HEK293 (cell line): ENCODE measurements around the gene CIC.

ENCODE experiments used
- CTCF ChIA-PET: fragments of 350-600 bp; formaldehyde crosslinking; extraction: SDS; loops from one replicate; lab custom pipeline; 2021; ENCODE audit warnings: antibody characterized with exemption; lab: Yijun Ruan, JAX
- POLR2A ChIA-PET: fragments of 300-600 bp; formaldehyde crosslinking; extraction: SDS; loops from one replicate; lab custom pipeline; 2020; ENCODE audit warnings: antibody characterized with exemption, inconsistent platforms; lab: Yijun Ruan, JAX
- H3K27ac ChIP-seq: fragments of 200-500 bp; sonication (Bioruptor generic); 2 replicates; pipeline ENCODE4 v1.5.1; 2014; ENCODE audit warnings: low read depth, low read length, control low read depth, inconsistent platforms; ENCODE audit errors: extremely low read depth
- H3K36me3 ChIP-seq, 2 experiments: fragments of 200-500 bp in 1 of 2; sonication (Bioruptor generic) in 1 of 2; 1 replicate in 1 of 2; 2 replicates in 1 of 2; pipeline ENCODE4 v1.5.1; 2014 to 2017; ENCODE audit warnings: inconsistent platforms in 2 of 2, low read length in 2 of 2; ENCODE audit not compliant: control insufficient read depth in 2 of 2, insufficient read depth in 1 of 2
- H3K4me1 ChIP-seq: fragments of 200-500 bp; sonication (Bioruptor generic); 2 replicates; pipeline ENCODE4 v1.5.1; 2014; ENCODE audit warnings: mild to moderate bottlenecking, low read length, inconsistent platforms; ENCODE audit not compliant: control insufficient read depth, insufficient read depth
- H3K4me3 ChIP-seq: 2 replicates; pipeline ENCODE4 v1.5.1; 2011; ENCODE audit warnings: low read depth, mild to moderate bottlenecking, control low read depth, low read length, moderate library complexity
- H3K9me3 ChIP-seq: fragments of 200-500 bp; sonication (Bioruptor generic); 2 replicates; pipeline ENCODE4 v1.5.1; 2014; ENCODE audit warnings: low read depth, low read length, inconsistent platforms; ENCODE audit not compliant: control insufficient read depth, insufficient read depth
- GLIS2 ChIP-seq: fragments of 450-650 bp; formaldehyde crosslinking; IDR thresholded peaks from 2 replicates; pipeline ENCODE4 v1.5.1; 2016; ENCODE audit warnings: missing biosample characterization, missing genetic modification characterization
- KLF1 ChIP-seq: fragments of 450-650 bp; formaldehyde crosslinking; IDR thresholded peaks from 2 replicates; pipeline ENCODE4 v1.5.1; 2016; ENCODE audit warnings: missing biosample characterization, missing genetic modification characterization
- KLF8 ChIP-seq: fragments of 450-650 bp; formaldehyde crosslinking; IDR thresholded peaks from 2 replicates; pipeline ENCODE4 v1.5.1; 2016; ENCODE audit warnings: missing biosample characterization, missing genetic modification characterization
- PRDM10 ChIP-seq: fragments of 450-650 bp; formaldehyde crosslinking; IDR thresholded peaks from 2 replicates; pipeline ENCODE4 v1.5.1; 2016; ENCODE audit warnings: missing biosample characterization, missing genetic modification characterization
- SCRT1 ChIP-seq: fragments of 450-650 bp; formaldehyde crosslinking; IDR thresholded peaks from 2 replicates; pipeline ENCODE4 v1.5.1; 2016; ENCODE audit warnings: missing biosample characterization, missing genetic modification characterization, borderline replicate concordance
- SCRT2 ChIP-seq: fragments of 450-650 bp; formaldehyde crosslinking; IDR thresholded peaks from 2 replicates; pipeline ENCODE4 v1.5.1; 2016; ENCODE audit warnings: missing biosample characterization, missing genetic modification characterization
- TRIM28 ChIP-seq: IDR thresholded peaks from 2 replicates; pipeline ENCODE4 v1.6.1; 2011; ENCODE audit warnings: low read length, control low read depth, borderline replicate concordance
- ZBTB17 ChIP-seq: fragments of 450-650 bp; formaldehyde crosslinking; IDR thresholded peaks from 2 replicates; pipeline ENCODE4 v1.5.1; 2016; ENCODE audit warnings: missing biosample characterization, missing genetic modification characterization
- ZBTB20 ChIP-seq: fragments of 450-650 bp; formaldehyde crosslinking; IDR thresholded peaks from 2 replicates; pipeline ENCODE4 v1.5.1; 2016; ENCODE audit warnings: missing biosample characterization, missing genetic modification characterization
- ZBTB7A ChIP-seq: fragments of 450-650 bp; formaldehyde crosslinking; IDR thresholded peaks from 2 replicates; pipeline ENCODE4 v1.5.1; 2016; ENCODE audit warnings: low read depth, missing biosample characterization, missing genetic modification characterization
- ZFP3 ChIP-seq: fragments of 450-650 bp; formaldehyde crosslinking; IDR thresholded peaks from 2 replicates; pipeline ENCODE4 v1.5.1; 2016; ENCODE audit warnings: low read depth, missing biosample characterization, missing genetic modification characterization
- ZFP37 ChIP-seq: fragments of 450-650 bp; formaldehyde crosslinking; IDR thresholded peaks from 2 replicates; pipeline ENCODE4 v1.5.1; 2016; ENCODE audit warnings: missing biosample characterization, missing genetic modification characterization
- ZNF16 ChIP-seq: fragments of 450-650 bp; formaldehyde crosslinking; IDR thresholded peaks from 2 replicates; pipeline ENCODE4 v1.5.1; 2016; ENCODE audit warnings: low read depth, missing biosample characterization, missing genetic modification characterization
- ZNF169 ChIP-seq: fragments of 450-650 bp; formaldehyde crosslinking; IDR thresholded peaks from 2 replicates; pipeline ENCODE4 v1.5.1; 2016; ENCODE audit warnings: missing biosample characterization, missing genetic modification characterization
- ZNF18 ChIP-seq: fragments of 450-650 bp; formaldehyde crosslinking; IDR thresholded peaks from 2 replicates; pipeline ENCODE4 v1.5.1; 2016; ENCODE audit warnings: missing biosample characterization, missing genetic modification characterization
- ZNF202 ChIP-seq: fragments of 450-650 bp; formaldehyde crosslinking; IDR thresholded peaks from 2 replicates; pipeline ENCODE4 v1.5.1; 2016; ENCODE audit warnings: missing biosample characterization, missing genetic modification characterization, borderline replicate concordance
- ZNF248 ChIP-seq: fragments of 450-650 bp; formaldehyde crosslinking; IDR thresholded peaks from 2 replicates; pipeline ENCODE4 v1.5.1; 2017; ENCODE audit warnings: missing biosample characterization, missing genetic modification characterization
- ZNF274 ChIP-seq, 2 experiments: fragments of 200-500 bp in 1 of 2; fragments of 450-650 bp in 1 of 2; sonication (Bioruptor generic) in 1 of 2; formaldehyde crosslinking in 1 of 2; IDR thresholded peaks; 2 replicates each; pipeline versions ENCODE4 v1.5.1 to v1.6.1; 2014 to 2016; ENCODE audit warnings: borderline replicate concordance in 1 of 2, inconsistent platforms in 1 of 2, low read length in 1 of 2, missing biosample characterization in 1 of 2, missing genetic modification characterization in 1 of 2
- ZNF362 ChIP-seq: fragments of 450-650 bp; formaldehyde crosslinking; IDR thresholded peaks from 2 replicates; pipeline ENCODE4 v1.5.1; 2016; ENCODE audit warnings: missing biosample characterization, missing genetic modification characterization
- ZNF48 ChIP-seq: fragments of 450-650 bp; formaldehyde crosslinking; IDR thresholded peaks from 2 replicates; pipeline ENCODE4 v1.5.1; 2016; ENCODE audit warnings: missing biosample characterization, missing genetic modification characterization
- ZNF580 ChIP-seq: fragments of 450-650 bp; formaldehyde crosslinking; IDR thresholded peaks from 2 replicates; pipeline ENCODE4 v1.5.1; 2016; ENCODE audit warnings: missing biosample characterization, missing genetic modification characterization
- ZNF626 ChIP-seq: fragments of 450-650 bp; sonication (Bioruptor Pico); formaldehyde crosslinking; IDR thresholded peaks from 2 replicates; pipeline ENCODE4 v1.5.1; 2018; ENCODE audit warnings: missing biosample characterization, missing genetic modification characterization, inconsistent platforms
- ZNF660 ChIP-seq: fragments of 450-650 bp; IDR thresholded peaks from 2 replicates; pipeline ENCODE4 v1.5.1; 2018; ENCODE audit warnings: missing biosample characterization, mild to moderate bottlenecking, missing genetic modification characterization
- ZNF792 ChIP-seq: fragments of 450-650 bp; formaldehyde crosslinking; IDR thresholded peaks from 2 replicates; pipeline ENCODE4 v1.5.1; 2016; ENCODE audit warnings: missing biosample characterization, missing genetic modification characterization
- ZNF837 ChIP-seq: fragments of 450-650 bp; formaldehyde crosslinking; IDR thresholded peaks from 2 replicates; pipeline ENCODE4 v1.5.1; 2016; ENCODE audit warnings: missing biosample characterization, missing genetic modification characterization
- ZNF843 ChIP-seq: fragments of 450-650 bp; formaldehyde crosslinking; IDR thresholded peaks from 2 replicates; pipeline ENCODE4 v1.5.1; 2016; ENCODE audit warnings: missing biosample characterization, missing genetic modification characterization
- ZSCAN23 ChIP-seq: fragments of 450-650 bp; formaldehyde crosslinking; IDR thresholded peaks from 2 replicates; pipeline ENCODE4 v1.5.1; 2016; ENCODE audit warnings: missing biosample characterization, missing genetic modification characterization
- ZXDB ChIP-seq: fragments of 450-650 bp; formaldehyde crosslinking; IDR thresholded peaks from 2 replicates; pipeline ENCODE4 v1.5.1; 2016; ENCODE audit warnings: missing biosample characterization, missing genetic modification characterization

CIC gene

GRCh38 chr19:42246922-42247639 lies 22.0 kb upstream of the CIC start:
- H3K27ac ChIP-seq = peak overlapping the region; percentile 50
- POLR2A ChIA-PET = interaction anchor here (0.6 to 13.9 kb wide), 15 partner anchors 9 to 193 kb away, joined by 3 to 242 read pairs (median 4); partner anchors contain the start of genes CIC, DEDD2, ERF and PAFAH1B3
- peaks cover 11 to 23% of the 10 kb centered on the region in 2 experiments; a peak in 2 of 3 replicates for H3K36me3 ChIP-seq
- H3K4me1 ChIP-seq = peaks cover 22% of the 10 kb centered on the region
- no peaks in the 10 kb centered on the region for H3K9me3 ChIP-seq
- H3K4me3 ChIP-seq = no peak overlapping the region
- CTCF ChIA-PET = interaction anchor here (0.7 to 11.8 kb wide), 25 partner anchors 10 to 192 kb away, joined by 3 to 276 read pairs (median 5); partner anchors contain the start of genes ERF, POU2F2 and ZNF526
- TF ChIP-seq ZNF16 = no peak
- TF ChIP-seq ZBTB17 (tag by site-specific recombination) = peak; percentile 53; the same call in 1 of the 2 replicates
- TF ChIP-seq ZFP3 (tag by site-specific recombination) = no peak
- no peak for TF ChIP-seq ZNF18
- no peak for TF ChIP-seq ZNF792
- TF ChIP-seq KLF8 (tag by site-specific recombination) = peak; percentile 52; the same call in 1 of the 2 replicates
- peak; percentile 63 for TF ChIP-seq SCRT2 (tag by site-specific recombination)
- TF ChIP-seq PRDM10 (tag by site-specific recombination) = peak; percentile 4; the same call in 1 of the 2 replicates
- no peak for TF ChIP-seq ZNF626 (tag by site-specific recombination)
- TF ChIP-seq ZNF274 (IDR thresholded peaks at IDR 0.05; ENCODE audit: low read length) = no peak
- TF ChIP-seq ZNF274 (tag by site-specific recombination; IDR thresholded peaks at IDR 0.05; ENCODE audit: borderline replicate concordance) = no peak
- TF ChIP-seq ZNF48 (tag by site-specific recombination) = no peak
- TF ChIP-seq GLIS2 (tag by site-specific recombination) = 0 out of 2 replicates have a peak, but pooled peaks have one; percentile 17
- TF ChIP-seq ZNF660 (tag by site-specific recombination) = no peak
- no peak for TF ChIP-seq TRIM28
- no peak for TF ChIP-seq ZNF580 (tag by site-specific recombination)
- no peak for TF ChIP-seq ZNF248 (tag by site-specific recombination)
- 0 out of 2 replicates have a peak, but pooled peaks have one; percentile 39 for TF ChIP-seq ZFP37 (tag by site-specific recombination)
- TF ChIP-seq ZNF837 = no peak
- peak; percentile 45; the same call in 1 of the 2 replicates for TF ChIP-seq ZBTB7A (tag by site-specific recombination)
- TF ChIP-seq KLF1 (tag by site-specific recombination) = no peak
- TF ChIP-seq SCRT1 (tag by site-specific recombination) = peak; percentile 75; the same call in 1 of the 2 replicates
- TF ChIP-seq ZXDB (tag by site-specific recombination) = no peak
- no peak for TF ChIP-seq ZNF169
- TF ChIP-seq ZSCAN23 (tag by site-specific recombination) = no peak
- TF ChIP-seq ZNF843 (tag by site-specific recombination) = 0 out of 2 replicates have a peak, but pooled peaks have one; percentile 15
- no peak for TF ChIP-seq ZBTB20 (tag by site-specific recombination)
- TF ChIP-seq ZNF362 = no peak
- no peak for TF ChIP-seq ZNF202
